Activated naive CD4-positive, alpha-beta T cell treated with anti-CD3 and anti-CD28 coated beads, Interleukin-2, amount 10 ng/mL, durations not matched to agents 5 hours and 36 hours (primary cell): ENCODE results near the gene PON3. TPM values are rescaled to one million over a fixed set of nuclear protein-coding genes. Genes with fewer than 3 reads are reported as not detected.

Experiments
- total RNA-seq, 2 experiments: library from RNA; stranded (reverse); gene quantifications; one replicate each; pipeline ENCODE4 v1.2.3, GENCODE V29; 2021

Gene PON3
- not detected for total RNA-seq

GRCh38 chr7:95396136-95397032, at the start of gene PON3:
PON3 (minus strand) TSS chr7:95396375; CDS start chr7:95396350, 25 bp downstream.

GRCh38 chr7:95434557-95435421, 38.6 kb upstream of the PON3 start, which contains the start of gene PON2:
PON2 (minus strand) TSS chr7:95435028; CDS start chr7:95434951, 77 bp downstream.

GRCh38 chr7:95324431-95324830, 71.7 kb downstream of the PON3 start, which contains the start of gene PON1:
PON1 (minus strand) TSS chr7:95324532; CDS start chr7:95324475, 57 bp downstream.

Other genes with a start within 250 kb of the PON3 start
- not detected for gene PON1, start 71.8 kb downstream of the PON3 start, total RNA-seq
- 1 to 10 TPM; 1.6 to 1.8 TPM for gene PON2, start 38.7 kb upstream of the PON3 start, total RNA-seq
- not detected for gene ASB4, start 89.6 kb upstream of the PON3 start, total RNA-seq
- gene PDK4, start 200.1 kb upstream of the PON3 start, total RNA-seq: not detected